ENCODE data around the gene NRXN3.

Gene NRXN3

DNA sequence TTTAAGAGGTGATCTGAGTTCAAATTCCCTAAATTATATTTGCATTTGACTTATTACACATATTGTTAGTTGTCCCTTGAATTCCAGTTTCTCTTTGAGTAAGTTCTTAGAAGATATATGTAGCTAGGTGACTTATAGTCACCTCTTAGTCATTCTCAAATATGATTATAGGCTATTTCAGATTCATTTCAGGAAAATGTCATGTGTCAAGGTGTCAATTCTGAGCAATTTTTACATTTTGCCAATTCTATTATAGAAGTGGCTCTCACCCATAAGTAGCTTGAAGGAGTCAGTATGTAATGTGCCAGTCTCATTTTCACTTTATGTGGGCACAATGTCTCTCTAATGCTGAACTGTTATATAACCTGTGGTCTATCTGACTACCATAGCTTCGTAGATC is 1417.7 kb downstream of the NRXN3 start:
- POLR2A ChIA-PET = no interaction called here
- CTCF ChIA-PET = no interaction called here

DNA sequence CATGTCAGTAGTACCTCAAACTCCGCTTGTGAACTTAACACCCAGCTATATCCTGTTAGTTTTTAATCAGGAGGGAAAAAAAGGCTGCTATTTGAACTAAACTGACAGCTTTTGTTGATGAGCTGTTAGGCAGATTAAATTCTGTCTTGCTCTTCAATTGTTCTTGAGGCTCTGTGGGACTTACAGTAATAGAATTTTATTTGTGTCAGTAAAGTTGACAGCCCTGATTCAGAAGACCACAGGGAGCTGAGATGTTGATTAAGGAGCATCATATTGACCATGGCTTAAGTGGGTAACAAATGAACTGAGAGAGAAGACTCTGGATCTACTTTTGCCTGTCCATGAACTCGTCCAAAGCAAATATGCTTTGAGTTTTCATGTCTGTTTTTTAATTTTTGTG is 1418.2 kb downstream of the NRXN3 start:
- H3K27ac ChIP-seq (ENCODE audit: extremely low read depth, low read depth, low read length) = no peak overlapping the region
- peaks cover 2% of the 10 kb centered on the region; the same call in 1 of the 2 replicates for H3K4me1 ChIP-seq (ENCODE audit: control insufficient read depth, insufficient read depth, low read length)
- no peak overlapping the region for H3K4me3 ChIP-seq (ENCODE audit: low read depth, low read length)
- H3K9me3 ChIP-seq (ENCODE audit: control insufficient read depth, insufficient read depth, low read depth, low read length) = no peaks in the 10 kb centered on the region
- H3K36me3 ChIP-seq (ENCODE audit: control insufficient read depth in 2 of 2, insufficient read depth in 1 of 2, low read length in 2 of 2) = no peaks in the 10 kb centered on the region
- ChIA-PET CTCF (no interaction called here), POLR2A (no interaction called here)
- TF ChIP-seq BCL11B (tag by site-specific recombination; IDR thresholded peaks at IDR 0.05; ENCODE audit: low read depth) (no peak), ZBTB48 (tag by site-specific recombination; IDR thresholded peaks at IDR 0.05) (no peak), ZNF777 (tag by site-specific recombination; IDR thresholded peaks at IDR 0.05; ENCODE audit: borderline replicate concordance) (no peak), TCF7L2 (IDR thresholded peaks at IDR 0.05; ENCODE audit: borderline replicate concordance, low read depth, low read length) (no peak), YY2 (tag by site-specific recombination; IDR thresholded peaks at IDR 0.05) (no peak), ZNF426 (tag by site-specific recombination; IDR thresholded peaks at IDR 0.05) (no peak), ZNF223 (tag by site-specific recombination; IDR thresholded peaks at IDR 0.05) (no peak), ZNF785 (tag by site-specific recombination; IDR thresholded peaks at IDR 0.05) (no peak), MZF1 (tag by site-specific recombination; IDR thresholded peaks at IDR 0.05; ENCODE audit: borderline replicate concordance) (no peak), GLI2 (tag by site-specific recombination; IDR thresholded peaks at IDR 0.05; ENCODE audit: borderline replicate concordance, low read depth) (no peak)
- TF ChIP-seq, protein P1, sequence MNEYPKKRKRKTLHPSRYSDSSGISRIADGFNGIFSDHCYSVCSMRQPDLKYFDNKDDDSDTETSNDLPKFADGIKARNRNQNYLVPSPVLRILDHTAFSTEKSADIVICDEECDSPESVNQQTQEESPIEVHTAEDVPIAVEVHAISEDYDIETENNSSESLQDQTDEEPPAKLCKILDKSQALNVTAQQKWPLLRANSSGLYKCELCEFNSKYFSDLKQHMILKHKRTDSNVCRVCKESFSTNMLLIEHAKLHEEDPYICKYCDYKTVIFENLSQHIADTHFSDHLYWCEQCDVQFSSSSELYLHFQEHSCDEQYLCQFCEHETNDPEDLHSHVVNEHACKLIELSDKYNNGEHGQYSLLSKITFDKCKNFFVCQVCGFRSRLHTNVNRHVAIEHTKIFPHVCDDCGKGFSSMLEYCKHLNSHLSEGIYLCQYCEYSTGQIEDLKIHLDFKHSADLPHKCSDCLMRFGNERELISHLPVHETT (tag by site-specific recombination; IDR thresholded peaks at IDR 0.05) = no peak
- TF ChIP-seq, protein P2, sequence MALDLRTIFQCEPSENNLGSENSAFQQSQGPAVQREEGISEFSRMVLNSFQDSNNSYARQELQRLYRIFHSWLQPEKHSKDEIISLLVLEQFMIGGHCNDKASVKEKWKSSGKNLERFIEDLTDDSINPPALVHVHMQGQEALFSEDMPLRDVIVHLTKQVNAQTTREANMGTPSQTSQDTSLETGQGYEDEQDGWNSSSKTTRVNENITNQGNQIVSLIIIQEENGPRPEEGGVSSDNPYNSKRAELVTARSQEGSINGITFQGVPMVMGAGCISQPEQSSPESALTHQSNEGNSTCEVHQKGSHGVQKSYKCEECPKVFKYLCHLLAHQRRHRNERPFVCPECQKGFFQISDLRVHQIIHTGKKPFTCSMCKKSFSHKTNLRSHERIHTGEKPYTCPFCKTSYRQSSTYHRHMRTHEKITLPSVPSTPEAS (tag by site-specific recombination; IDR thresholded peaks at IDR 0.05) = no peak
- TF ChIP-seq, protein P3, sequence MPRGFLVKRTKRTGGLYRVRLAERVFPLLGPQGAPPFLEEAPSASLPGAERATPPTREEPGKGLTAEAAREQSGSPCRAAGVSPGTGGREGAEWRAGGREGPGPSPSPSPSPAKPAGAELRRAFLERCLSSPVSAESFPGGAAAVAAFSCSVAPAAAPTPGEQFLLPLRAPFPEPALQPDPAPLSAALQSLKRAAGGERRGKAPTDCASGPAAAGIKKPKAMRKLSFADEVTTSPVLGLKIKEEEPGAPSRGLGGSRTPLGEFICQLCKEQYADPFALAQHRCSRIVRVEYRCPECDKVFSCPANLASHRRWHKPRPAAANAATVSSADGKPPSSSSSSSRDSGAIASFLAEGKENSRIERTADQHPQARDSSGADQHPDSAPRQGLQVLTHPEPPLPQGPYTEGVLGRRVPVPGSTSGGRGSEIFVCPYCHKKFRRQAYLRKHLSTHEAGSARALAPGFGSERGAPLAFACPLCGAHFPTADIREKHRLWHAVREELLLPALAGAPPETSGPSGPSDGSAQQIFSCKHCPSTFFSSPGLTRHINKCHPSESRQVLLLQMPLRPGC (tag by site-specific recombination; IDR thresholded peaks at IDR 0.05) = no peak

More for the DNA sequence above, 1417.7 kb downstream of the NRXN3 start:
- Histone ChIP-seq H3K4me3 (ENCODE audit: low read depth, low read length) (no peak overlapping the region), H3K9me3 (ENCODE audit: control insufficient read depth, insufficient read depth, low read depth, low read length) (no peaks in the 10 kb centered on the region), H3K27ac (ENCODE audit: extremely low read depth, low read depth, low read length) (no peak overlapping the region), H3K36me3 (ENCODE audit: control insufficient read depth in 2 of 2, insufficient read depth in 1 of 2, low read length in 2 of 2) (no peaks in the 10 kb centered on the region), H3K4me1 (ENCODE audit: control insufficient read depth, insufficient read depth, low read length) (peaks cover 2% of the 10 kb centered on the region; the same call in 1 of the 2 replicates)
- no peak for TF ChIP-seq ZNF561 (tag by site-specific recombination; IDR thresholded peaks at IDR 0.05; ENCODE audit: borderline replicate concordance)
- TF ChIP-seq MZF1 (tag by site-specific recombination; IDR thresholded peaks at IDR 0.05; ENCODE audit: borderline replicate concordance) = no peak
- TF ChIP-seq, protein P4, sequence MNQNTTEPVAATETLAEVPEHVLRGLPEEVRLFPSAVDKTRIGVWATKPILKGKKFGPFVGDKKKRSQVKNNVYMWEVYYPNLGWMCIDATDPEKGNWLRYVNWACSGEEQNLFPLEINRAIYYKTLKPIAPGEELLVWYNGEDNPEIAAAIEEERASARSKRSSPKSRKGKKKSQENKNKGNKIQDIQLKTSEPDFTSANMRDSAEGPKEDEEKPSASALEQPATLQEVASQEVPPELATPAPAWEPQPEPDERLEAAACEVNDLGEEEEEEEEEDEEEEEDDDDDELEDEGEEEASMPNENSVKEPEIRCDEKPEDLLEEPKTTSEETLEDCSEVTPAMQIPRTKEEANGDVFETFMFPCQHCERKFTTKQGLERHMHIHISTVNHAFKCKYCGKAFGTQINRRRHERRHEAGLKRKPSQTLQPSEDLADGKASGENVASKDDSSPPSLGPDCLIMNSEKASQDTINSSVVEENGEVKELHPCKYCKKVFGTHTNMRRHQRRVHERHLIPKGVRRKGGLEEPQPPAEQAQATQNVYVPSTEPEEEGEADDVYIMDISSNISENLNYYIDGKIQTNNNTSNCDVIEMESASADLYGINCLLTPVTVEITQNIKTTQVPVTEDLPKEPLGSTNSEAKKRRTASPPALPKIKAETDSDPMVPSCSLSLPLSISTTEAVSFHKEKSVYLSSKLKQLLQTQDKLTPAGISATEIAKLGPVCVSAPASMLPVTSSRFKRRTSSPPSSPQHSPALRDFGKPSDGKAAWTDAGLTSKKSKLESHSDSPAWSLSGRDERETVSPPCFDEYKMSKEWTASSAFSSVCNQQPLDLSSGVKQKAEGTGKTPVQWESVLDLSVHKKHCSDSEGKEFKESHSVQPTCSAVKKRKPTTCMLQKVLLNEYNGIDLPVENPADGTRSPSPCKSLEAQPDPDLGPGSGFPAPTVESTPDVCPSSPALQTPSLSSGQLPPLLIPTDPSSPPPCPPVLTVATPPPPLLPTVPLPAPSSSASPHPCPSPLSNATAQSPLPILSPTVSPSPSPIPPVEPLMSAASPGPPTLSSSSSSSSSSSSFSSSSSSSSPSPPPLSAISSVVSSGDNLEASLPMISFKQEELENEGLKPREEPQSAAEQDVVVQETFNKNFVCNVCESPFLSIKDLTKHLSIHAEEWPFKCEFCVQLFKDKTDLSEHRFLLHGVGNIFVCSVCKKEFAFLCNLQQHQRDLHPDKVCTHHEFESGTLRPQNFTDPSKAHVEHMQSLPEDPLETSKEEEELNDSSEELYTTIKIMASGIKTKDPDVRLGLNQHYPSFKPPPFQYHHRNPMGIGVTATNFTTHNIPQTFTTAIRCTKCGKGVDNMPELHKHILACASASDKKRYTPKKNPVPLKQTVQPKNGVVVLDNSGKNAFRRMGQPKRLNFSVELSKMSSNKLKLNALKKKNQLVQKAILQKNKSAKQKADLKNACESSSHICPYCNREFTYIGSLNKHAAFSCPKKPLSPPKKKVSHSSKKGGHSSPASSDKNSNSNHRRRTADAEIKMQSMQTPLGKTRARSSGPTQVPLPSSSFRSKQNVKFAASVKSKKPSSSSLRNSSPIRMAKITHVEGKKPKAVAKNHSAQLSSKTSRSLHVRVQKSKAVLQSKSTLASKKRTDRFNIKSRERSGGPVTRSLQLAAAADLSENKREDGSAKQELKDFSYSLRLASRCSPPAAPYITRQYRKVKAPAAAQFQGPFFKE (tag by site-specific recombination; IDR thresholded peaks at IDR 0.05; ENCODE audit: borderline replicate concordance) = no peak
- no peak for TF ChIP-seq KLF8 (tag by site-specific recombination; IDR thresholded peaks at IDR 0.05)
- TF ChIP-seq WT1 (tag by site-specific recombination; IDR thresholded peaks at IDR 0.05) = no peak
- TF ChIP-seq, protein P5, sequence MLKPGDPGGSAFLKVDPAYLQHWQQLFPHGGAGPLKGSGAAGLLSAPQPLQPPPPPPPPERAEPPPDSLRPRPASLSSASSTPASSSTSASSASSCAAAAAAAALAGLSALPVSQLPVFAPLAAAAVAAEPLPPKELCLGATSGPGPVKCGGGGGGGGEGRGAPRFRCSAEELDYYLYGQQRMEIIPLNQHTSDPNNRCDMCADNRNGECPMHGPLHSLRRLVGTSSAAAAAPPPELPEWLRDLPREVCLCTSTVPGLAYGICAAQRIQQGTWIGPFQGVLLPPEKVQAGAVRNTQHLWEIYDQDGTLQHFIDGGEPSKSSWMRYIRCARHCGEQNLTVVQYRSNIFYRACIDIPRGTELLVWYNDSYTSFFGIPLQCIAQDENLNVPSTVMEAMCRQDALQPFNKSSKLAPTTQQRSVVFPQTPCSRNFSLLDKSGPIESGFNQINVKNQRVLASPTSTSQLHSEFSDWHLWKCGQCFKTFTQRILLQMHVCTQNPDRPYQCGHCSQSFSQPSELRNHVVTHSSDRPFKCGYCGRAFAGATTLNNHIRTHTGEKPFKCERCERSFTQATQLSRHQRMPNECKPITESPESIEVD (tag by site-specific recombination; IDR thresholded peaks at IDR 0.05) = no peak
- TF ChIP-seq, protein P6, sequence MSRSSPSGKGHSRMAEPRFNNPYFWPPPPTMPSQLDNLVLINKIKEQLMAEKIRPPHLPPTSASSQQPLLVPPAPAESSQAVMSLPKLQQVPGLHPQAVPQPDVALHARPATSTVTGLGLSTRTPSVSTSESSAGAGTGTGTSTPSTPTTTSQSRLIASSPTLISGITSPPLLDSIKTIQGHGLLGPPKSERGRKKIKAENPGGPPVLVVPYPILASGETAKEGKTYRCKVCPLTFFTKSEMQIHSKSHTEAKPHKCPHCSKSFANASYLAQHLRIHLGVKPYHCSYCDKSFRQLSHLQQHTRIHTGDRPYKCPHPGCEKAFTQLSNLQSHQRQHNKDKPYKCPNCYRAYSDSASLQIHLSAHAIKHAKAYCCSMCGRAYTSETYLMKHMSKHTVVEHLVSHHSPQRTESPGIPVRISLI (tag by site-specific recombination; IDR thresholded peaks at IDR 0.05) = no peak
- TF ChIP-seq MYNN (tag by site-specific recombination; IDR thresholded peaks at IDR 0.05; ENCODE audit: borderline replicate concordance) = no peak
- TF ChIP-seq ZNF610 (tag by site-specific recombination; IDR thresholded peaks at IDR 0.05; ENCODE audit: borderline replicate concordance) = no peak
- TF ChIP-seq ZNF658 (tag by site-specific recombination; IDR thresholded peaks at IDR 0.05) = no peak
